Skin of body (tissue), 2 donors: ENCODE results near the gene CIAO2A. TPM values are rescaled to one million over a fixed set of nuclear protein-coding genes. Genes with fewer than 3 reads are reported as not detected.
"Not testable (repeated sequence)": the region's sequence is repeated elsewhere in the genome, so short reads cannot be mapped to it uniquely, and the experiment has no call there.

ENCODE experiments used
- DNase-seq: peaks from one replicate; lab custom pipeline; 2025; lab: John Stamatoyannopoulos, UW
- total RNA-seq: library from RNA; depleted of rRNA; stranded (reverse); fragments of >200 nt; gene quantifications from one replicate; pipeline ENCODE4 v1.2.3, GENCODE V29; 2014

The CIAO2A gene, protein sequence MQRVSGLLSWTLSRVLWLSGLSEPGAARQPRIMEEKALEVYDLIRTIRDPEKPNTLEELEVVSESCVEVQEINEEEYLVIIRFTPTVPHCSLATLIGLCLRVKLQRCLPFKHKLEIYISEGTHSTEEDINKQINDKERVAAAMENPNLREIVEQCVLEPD
- 57.0 TPM for total RNA-seq

DNA sequence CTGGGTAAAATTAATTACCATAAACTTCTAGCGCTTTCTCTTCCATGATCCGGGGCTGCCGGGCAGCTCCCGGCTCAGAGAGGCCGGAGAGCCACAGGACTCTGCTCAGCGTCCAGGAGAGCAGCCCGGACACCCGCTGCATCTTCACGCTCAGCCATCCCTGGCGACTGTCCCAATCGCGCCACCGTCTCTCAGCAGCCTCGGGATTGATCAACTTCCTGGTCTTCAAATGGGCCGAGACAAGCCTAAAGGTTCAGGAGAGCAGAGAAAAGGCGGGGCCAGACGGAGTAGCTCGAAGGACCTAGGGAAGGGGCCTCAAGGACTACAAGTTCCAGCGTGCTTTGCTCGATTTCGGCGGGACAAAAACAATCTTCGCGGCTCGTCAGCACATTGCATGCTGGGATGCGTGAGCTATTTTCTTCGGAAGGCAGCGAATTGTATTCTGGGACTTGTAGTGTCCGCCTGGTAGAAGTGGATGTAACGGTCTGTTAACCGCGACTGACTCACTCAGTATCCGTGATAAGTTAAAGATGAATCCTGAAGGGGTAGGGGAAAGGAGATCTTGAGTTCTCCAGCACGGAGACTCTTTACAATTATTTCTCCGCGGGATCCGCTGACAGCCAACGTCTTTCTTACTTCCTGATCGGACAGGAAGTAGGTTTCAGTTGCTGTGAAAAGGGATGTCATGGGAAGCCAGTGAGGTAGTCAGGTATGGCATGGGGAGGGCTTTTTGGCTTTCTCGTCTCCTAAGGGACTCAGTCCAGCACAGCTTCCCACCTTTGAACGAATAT, at the start of gene CIAO2A:
TSS of gene CIAO2A (minus strand) at position 212 of the 791 bp plus-strand sequence. CDS start at position 142, 70 bp downstream.
- DNase-seq, result peak; percentile 99

GRCh38 chr15:64143276-64143675, 49.6 kb upstream of the CIAO2A start:
- DNase-seq, result no peak

- DNase-seq, result no peak
Observed at GRCh38 chr15:64141798-64142512, 48.3 kb upstream of the CIAO2A start.

GRCh38 chr15:64138331-64138941, 44.8 kb upstream of the CIAO2A start:
- DNase-seq, result no peak

DNA sequence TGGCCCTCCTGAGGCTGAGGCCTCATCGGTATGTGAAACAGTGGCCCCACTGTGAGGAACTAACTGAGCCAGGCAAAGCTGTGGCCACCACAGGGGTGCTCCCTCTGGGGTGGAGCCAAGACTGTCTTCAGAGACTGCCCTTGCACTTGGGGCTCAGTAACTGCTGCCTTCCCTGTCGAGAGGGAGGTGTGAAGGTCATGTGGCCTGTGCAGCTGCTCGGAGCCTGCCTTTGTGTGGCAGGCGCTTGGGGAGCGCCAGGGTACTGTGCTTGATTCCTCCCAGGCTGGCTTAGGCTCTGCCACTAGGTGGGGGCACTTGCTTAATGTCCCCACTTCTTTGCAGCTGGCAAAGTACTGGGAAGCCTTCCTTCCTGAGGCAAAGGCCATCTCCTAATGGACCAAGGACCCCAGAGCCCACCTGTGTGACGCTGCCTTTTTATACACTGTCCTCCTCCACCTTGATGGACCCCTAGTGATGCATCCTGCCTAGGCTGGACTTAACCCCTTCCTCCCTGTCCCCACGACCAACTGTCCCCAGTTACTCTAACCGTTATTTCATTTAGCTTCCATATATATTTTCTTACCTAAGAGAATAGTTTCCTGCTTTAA, 43.7 kb upstream of the CIAO2A start:
- no peak for DNase-seq

GRCh38 chr15:64136347-64136746, 42.7 kb upstream of the CIAO2A start:
- no peak for DNase-seq

GRCh38 chr15:64134345-64134829, 40.7 kb upstream of the CIAO2A start:
- DNase-seq, result no peak

GRCh38 chr15:64133623-64134344, 40.1 kb upstream of the CIAO2A start:
- DNase-seq, result no peak

GRCh38 chr15:64132217-64132616, 38.6 kb upstream of the CIAO2A start:
- DNase-seq, result no peak

GRCh38 chr15:64131547-64131946, 37.9 kb upstream of the CIAO2A start:
- no peak for DNase-seq

DNA sequence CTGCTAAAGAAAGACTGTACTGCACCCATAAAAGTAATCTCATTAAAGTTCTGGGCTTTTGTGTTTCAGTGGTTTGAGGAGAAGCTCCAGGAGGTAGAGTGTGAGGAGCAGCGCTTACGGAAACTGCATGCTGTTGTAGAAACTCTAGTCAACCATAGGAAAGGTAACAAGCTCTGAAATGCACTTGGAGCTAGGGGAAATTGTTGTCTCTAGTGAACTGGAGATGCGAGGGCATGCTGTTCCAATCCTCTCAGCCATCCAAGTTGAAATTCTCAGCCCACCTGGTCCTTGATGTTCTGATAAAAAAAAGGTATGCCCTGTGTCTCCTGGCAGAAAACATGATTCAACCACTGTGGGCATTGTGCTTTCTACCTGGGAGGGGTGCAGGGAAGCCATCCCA, 36.5 kb upstream of the CIAO2A start:
- no peak for DNase-seq

DNA sequence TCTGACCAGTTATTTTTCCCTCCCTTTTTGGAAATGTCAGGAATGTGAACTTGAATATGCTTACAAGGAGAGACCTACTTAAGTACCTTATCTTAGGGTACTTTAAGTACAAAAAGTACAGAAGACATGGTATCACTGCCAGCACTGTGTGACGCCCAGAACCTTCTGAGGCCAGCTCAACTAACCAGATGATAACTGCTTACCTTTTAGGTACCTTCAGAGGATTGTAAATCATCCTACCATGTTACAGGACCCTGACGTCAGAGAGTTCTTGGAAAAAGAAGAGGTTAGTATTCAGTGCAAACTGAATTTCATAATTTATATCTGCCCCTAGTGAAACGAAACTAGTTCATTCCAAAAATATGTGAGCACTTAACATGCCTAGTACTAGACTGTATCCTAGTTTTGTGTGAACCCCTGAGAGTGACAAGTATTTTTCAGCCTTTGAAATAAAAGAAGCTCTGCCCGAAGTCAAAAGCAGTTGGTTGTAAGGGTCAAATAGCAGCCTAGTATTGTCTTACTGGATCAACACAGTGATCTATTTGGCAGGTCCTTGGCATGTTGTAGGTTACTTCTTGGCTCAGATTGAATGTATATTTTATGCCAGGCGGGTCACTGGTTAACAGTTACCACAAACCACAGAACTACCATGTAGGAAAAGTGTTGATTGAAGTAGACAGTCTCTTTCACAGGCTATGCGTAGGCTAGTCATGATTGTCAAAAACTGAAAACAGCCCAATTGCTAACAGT, 34.1 kb upstream of the CIAO2A start:
- no peak for DNase-seq

GRCh38 chr15:64125978-64126377, 32.3 kb upstream of the CIAO2A start:
- no peak for DNase-seq

DNA sequence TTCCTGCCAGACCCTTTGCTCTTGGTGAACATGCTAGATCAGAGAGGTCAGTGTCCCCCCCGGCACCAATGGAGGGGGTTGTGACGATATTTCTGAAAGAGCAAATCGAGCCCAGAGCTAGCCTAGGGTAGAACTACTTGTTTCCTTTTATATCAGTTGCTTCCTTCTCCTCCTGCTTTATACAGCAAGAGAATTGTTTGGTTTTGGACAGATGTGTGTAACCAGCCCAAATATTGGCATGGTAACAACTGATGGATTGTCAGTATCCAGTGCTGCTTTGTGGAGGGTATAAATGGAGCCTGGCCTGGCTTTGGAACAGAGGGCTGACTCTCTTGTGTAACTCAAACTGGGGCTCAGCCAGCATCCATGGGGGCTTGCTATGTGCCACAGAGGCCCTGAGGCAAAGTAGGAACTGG, 29.3 kb upstream of the CIAO2A start:
- DNase-seq, result peak; percentile 22

DNA sequence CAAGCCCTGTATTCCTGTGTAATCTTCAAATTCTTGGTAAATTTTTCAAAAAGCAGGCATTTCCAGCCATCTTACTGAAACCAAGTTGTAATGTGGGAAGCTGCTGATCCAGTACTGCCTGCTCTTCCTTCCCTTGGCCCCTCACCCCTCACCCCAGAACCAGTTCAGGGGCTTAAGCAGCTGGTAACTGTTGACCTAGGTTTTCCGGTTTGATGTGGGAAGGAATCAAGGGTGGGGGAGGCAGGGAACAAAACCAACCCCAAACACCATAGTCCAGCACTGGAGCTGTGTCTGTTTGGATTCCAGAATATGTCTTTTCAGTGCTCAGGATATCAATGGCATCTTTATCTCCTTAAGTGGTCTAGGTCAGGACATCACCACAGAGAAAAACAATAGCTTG, 28.8 kb upstream of the CIAO2A start:
- no peak for DNase-seq

GRCh38 chr15:64121614-64122013, 28.0 kb upstream of the CIAO2A start:
- no peak for DNase-seq

- DNase-seq, result not testable (repeated sequence)
Observed at GRCh38 chr15:64120322-64120721, 26.7 kb upstream of the CIAO2A start.

GRCh38 chr15:64117759-64118487, 24.3 kb upstream of the CIAO2A start:
- no peak for DNase-seq

DNA sequence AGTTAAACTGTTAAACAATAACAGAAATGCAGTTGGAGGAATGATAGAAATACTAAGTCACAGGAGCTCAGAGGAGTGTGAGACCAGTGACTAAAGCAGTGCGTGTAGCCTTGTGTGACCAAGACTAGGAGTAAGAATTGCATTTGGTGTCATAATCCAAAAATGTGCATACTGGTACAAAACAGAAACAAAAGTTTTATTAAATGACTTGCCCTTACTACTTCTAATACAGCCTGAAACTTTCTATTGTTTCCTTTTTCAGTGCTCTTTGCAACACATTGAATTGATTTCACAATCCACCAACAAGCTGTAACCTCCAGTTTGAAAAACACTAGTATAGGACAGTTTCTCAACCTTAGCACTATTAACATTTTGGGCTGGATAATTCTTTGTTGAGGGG, 19.3 kb upstream of the CIAO2A start:
- no peak for DNase-seq
